NCI-H748 (cell line): ENCODE measurements around the gene UBE2E3.
"Not testable (repeated sequence)": the region's sequence is repeated elsewhere in the genome, so short reads cannot be mapped to it uniquely, and the experiment has no call there.

Experiments
- DNase-seq: peaks from one replicate; lab custom pipeline; 2025; ENCODE audit not compliant: unreplicated experiment; lab: John Stamatoyannopoulos, UW

The UBE2E3 gene

DNA sequence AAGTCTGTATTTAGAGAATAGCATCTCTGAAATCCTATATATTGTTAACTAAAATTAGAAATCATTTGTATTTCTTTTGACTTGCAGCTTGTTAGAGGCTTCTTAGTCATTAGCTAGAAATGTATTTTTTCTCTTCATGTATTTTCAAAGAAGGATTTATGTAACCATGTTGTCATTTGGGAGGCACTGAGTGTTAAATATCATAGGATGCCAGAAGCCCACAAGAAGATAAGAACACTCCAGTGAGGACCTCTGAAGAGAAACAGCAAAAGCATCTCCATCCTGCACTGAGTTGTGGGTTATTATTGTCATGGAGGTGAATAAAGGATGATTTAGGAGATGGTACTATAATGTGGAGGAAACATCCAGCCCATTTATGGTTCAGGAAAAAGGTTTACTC is 93.5 kb downstream of the UBE2E3 start:
- DNase-seq, result no peak

DNA sequence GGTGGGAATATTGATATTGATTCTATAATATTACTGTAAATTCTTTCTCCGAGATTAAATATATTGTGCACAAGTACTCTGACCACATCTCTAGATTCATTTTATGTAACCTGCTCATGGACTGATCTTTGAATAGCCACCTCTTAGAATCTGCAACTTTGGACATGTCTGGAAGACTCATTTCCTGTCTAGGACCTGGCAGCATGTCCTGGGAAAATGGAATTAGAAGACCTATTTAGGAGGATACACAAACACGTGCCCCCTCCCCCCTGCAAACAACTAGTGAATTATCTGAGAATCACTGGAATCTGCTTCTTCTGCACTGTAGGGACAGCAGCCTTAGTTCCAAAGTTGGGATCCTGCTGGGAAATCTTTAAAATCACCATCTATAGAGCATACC is 94.1 kb downstream of the UBE2E3 start:
- no peak for DNase-seq

DNA sequence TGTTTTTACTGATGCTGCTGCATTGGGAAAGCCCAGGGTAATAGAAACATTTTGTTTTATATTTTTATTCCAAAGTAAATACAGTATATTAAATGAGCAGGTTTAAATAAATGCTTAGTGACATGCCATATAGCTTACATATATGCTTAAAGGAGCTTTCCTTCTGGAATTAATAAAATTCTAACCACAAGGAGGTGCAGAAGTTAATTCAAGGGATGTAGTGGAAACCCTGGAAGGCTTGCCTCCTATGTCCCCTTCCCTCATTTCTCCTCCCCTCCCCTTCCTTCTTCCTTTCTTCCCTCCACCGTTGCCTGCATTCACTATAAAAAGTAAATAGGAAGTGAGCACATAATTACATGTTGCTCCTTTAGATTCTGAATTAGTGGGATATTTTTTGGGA is 96.3 kb downstream of the UBE2E3 start:
- no peak for DNase-seq

DNA sequence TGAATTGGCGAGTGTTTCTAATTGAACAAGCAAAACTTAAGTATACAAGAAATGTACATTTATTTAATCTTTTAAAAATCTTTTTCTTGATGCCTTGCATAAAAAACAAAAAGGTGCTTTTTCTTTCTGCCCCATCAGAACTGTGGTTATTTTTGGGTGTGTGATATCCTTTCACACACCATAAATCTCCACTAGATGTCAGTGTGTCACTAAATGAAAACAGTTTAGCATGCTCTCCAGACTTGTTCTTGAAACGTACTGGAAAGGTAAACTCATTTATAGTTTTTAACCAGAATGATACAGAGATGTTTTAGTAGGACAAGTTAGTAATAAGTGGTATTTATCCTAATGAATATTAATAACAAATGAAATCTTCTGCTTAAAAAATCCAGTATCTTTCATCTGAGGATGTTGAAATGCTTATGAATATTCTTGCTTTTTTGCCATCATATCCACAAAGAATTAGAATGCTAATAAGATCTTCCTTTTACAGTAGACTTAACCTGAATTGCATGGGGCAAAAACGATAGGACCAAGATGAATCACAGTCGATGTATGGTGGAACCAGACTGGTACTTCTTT is 96.8 kb downstream of the UBE2E3 start:
- DNase-seq, result peak; percentile 79

DNA sequence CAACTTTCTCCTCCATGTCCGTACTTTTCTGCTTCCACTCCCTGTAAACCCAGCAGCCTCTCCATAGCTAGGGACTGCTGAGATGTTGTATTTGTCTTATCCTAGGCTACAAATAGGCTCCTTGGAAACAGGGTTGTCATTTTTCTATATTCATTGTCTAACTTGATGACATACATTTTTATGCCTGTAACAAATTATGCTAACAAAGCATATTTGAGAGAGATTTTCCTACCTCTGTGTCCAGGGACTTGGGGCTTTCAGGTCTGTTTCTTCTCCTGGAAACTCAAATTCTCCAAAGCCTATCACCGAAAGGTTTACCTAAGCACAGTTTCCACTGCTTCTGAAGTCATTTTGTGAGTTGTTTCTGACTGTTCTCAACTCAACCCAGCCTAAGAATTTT is 102.7 kb downstream of the UBE2E3 start:
- no peak for DNase-seq

DNA sequence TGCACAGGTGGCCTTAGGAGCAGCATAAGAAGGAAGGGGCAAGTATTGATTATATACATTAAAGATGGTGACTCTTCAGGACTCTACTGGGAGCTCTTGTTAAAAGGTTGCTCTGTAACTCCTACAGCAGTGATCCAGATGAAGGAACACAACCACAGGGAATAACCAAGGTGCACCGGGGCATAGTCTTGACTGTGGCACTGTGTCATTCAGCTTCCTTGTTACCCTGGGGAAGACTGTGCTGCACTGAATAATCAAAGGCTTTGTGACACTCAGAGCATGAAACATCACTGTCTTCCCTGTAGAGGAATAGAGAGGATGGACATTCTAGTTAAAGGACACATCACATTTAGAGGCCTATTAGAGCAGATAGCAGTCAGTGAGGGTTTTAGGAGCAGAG is 105.3 kb downstream of the UBE2E3 start:
- no peak for DNase-seq

DNA sequence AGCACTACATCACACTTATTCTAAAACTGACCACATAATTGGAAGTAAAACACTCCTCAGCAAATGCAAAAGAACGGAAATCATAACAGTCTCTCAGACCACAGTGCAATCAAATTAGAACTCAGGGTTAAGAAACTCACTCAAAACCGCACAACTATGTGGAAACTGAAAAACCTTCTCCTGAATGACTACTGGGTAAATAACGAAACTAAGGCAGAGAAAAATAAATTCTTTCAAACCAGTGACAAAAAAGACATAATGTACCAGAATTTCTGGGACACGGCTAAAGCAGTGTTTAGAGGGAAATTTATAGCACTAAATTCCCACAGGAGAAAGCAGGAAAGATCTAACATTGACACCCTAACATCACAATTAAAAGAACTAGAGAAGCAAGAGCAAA is 111.5 kb downstream of the UBE2E3 start:
- not testable (repeated sequence) for DNase-seq

DNA sequence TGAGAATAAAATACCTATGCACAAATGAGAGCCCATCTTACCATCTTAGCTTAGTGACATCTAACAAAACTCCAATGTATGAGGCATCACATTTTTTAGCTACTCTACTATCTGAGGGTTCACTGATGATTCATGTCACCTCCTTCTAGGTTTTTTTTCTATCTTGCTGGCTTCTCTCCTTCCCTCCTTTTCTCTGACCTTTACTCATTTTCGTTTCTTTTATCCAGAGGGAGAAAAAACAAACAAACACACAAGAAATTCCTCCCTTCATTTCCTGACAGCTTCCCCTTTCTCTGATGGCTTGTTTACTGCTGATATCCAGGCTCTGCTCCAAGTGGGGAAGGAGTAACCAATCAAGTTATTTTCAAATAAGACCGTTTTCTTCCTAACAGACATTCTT is 115.1 kb downstream of the UBE2E3 start:
- no peak for DNase-seq

DNA sequence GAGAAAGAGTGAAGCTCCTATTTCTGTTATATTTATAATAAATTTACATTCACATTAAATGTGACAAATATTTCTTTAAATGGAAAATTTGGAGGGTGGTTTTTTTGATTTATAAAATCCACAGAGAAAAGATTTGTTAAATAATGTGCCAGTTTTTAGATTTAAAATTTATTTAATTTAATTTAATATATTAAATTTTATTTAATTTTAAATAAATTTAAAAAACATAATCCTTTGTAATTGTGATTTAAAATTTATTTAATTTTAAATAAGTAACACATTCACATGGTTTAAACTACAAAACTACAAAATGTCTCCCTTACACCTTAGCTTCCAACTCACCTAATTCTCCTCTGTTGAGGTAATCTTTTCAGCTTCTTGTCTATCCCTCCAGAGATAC is 123.3 kb downstream of the UBE2E3 start:
- no peak for DNase-seq

DNA sequence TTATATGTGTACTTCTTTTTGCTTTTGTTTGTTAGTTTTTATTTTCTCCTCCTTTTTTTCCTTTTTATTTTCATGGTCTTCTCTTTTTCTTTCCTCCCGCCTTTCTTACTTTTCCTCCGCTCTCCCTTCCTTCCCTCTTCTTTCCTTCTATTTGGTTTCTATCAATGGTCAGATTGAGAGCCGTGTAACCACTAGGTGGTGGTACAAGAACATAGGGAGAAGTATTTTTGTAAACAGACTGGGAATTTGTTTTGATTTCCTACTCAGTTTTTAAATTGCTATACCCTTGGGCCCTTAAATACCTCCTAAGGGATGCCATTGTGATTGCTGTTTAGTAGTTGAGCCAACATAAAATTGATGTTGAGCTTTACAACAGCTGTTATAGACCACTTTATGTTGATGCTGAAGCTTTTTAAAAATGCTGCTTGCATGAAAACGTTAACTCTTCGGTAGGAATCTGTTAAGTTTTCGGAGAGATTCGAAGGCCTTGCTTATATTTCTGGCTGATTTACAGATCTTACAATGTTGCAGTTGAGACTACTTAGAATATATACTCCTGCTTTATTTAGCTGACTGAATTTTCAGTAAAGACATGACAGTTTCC is 124.2 kb downstream of the UBE2E3 start:
- DNase-seq, result peak; percentile 77

DNA sequence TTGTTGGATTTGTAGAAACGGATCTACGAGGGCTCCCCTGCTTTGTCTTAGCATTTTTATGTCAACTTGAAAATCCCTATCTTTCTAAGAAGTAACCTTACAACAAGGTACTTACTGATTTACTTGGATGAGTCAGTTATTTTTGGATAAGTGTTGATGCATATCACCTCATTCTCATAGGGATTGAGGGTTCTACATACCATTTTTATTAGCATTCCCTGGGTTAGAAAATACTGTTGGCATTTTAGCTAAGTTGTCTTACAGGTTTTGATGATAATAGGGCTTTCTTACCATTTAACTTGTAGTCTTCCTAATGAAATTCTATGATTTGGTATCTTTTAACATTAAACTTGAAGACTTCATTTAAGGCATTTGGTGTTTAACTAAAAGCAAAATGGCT is 125.2 kb downstream of the UBE2E3 start:
- DNase-seq, result no peak

DNA sequence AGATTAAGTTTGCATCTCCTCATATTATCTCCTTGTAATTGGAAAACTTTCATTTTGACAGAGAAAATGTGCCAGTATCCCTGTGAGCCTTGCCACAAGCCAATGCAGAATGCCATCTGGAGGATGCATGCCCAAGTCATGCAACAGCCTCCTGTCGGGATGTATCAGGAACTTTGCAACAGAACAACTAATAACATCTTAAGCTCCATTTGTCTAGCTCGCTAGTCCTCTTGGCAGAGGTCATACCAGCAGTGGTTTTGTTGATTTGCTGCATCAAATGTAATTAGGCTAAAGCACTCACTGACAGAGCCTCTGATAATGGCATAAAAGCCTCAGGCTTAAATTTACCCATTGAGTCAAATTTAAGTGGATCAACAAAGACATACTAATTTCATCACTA is 125.8 kb downstream of the UBE2E3 start:
- DNase-seq, result peak; percentile 62

DNA sequence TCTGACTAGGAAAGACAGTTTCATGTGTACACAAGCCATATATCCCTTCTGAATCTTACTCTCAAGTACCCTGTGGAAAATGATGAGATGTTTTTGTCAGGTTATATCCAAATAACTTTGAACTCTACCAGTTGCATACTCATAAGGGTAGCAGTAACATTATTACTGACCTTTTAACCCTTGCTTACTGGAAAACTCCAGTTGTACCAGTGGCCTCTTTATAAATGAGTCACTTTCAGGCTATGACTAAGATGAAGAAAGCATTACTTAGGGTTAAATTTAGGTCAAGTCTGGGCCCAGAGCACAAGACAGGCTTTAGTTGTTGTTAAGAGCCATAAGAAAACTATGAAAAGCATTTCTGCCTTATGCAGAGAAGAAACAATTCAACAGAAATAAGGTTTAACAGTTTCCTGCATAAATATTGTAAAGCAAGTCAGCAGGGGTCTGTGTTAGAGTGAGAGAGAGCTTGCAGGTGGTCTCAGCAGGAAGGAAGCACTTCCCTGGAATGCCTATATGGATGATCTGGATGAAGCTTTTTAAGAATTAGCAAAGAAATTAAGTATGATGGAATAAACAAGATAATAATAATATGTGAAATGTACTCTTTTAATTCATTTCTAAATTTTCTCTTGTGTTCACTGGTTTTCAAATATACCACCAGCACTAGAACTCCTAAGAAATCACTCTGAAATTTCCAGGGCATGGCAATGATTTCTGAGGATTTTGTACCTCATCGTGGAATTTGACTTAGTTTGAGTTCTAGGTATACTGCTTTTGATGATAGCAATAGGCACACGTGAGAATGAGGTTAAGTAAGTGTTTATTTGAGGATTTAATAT is 126.6 kb downstream of the UBE2E3 start:
- no peak for DNase-seq

DNA sequence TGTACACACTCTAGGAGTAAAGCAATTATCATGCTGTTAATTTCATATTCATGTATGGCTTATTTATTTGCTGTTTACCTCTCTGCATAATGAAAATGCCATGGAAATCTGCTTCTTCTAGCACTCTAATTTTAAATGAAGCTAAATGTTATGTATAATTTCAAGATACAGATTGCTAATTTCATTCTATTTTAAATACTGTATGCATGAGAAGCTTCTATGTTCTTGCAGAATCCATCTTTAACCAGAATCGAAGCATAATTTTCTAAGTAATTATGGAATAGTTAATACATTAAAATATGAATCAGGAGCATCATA is 127.2 kb downstream of the UBE2E3 start:
- DNase-seq, result no peak

DNA sequence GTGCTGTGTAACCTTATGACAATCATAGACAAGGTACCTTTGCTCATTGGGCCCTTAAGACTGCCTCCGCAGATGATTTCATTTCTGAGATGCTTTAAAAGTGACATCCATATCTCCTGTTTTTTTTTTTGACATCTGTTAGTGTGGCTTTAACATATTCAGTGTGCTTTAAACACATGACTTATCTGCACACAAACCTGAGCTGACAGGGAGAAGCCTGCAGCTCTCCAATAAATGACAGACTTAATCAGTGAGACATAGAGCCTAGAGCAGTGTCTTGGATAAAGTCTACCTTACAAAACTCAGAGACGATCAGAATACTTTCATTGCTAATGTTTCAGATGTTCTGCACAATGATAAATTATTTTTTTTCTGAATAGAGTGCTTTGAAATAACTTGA is 130.7 kb downstream of the UBE2E3 start:
- no peak for DNase-seq

DNA sequence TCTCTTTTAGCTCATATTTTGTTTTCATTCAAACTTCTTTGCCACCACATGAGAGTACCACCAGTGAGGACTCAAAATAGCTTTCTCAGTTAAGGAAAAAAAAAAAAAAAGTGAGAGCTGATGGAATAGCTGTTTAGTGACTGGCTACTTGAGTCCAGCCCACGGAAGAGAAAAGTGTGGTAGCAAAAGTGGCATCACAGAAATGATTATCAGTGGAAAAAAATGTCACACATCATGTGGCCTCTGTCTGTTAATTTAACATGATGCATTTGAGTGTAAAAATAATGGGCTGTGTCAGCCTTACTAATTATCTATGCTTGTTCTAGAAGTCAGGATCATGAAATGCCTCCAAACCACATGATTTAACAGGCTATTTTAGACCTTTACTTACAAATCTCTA is 132.5 kb downstream of the UBE2E3 start:
- DNase-seq, result no peak
